ENCODE data around the gene EFCAB12.
A peak's percentile ranks its signal among the peaks of the same experiment; 100 is the strongest.
"Not testable (repeated sequence)": the region's sequence is repeated elsewhere in the genome, so short reads cannot be mapped to it uniquely, and the experiment has no call there.

Gene EFCAB12

DNA sequence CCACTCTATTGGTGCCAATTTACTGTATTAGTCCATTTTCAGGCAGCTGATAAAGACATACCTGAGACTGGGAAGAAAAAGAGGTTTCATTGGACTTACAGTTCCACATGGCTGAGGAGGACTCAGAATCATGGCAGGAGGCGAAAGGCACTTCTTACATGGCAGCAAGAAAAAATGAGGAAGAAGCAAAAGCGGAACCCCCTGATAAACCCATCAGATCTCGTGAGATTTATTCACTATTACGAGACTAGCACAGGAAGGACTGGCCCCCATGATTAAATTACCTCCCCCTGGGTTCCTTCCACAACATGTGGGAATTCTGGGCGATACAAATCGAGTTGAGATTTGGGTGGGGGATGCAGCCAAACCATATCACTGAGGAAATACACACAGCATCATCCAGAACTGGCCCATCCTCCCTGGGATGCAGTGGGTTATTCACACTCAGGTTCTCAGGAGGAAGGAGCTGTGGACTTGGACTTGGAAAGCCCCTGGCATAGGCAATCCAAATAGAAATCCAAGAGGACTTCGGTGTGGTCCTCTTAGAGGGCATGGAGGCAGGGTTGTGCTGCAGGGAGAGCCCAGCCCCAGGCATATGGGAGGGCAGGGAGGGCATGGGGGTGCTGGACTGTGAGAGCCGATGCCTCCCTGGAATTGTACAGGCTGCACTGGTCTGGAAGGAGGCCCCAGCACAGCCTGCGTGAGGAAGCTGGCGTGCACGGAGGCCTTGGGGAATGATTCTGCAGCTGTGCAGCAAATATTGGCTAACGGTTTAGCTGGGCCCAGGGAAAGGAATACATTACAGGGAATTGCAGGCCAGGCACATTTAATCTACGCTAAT lies 62.9 kb downstream of the EFCAB12 start:
- no peak for DNase-seq (ENCODE audit: low spot score)

DNA sequence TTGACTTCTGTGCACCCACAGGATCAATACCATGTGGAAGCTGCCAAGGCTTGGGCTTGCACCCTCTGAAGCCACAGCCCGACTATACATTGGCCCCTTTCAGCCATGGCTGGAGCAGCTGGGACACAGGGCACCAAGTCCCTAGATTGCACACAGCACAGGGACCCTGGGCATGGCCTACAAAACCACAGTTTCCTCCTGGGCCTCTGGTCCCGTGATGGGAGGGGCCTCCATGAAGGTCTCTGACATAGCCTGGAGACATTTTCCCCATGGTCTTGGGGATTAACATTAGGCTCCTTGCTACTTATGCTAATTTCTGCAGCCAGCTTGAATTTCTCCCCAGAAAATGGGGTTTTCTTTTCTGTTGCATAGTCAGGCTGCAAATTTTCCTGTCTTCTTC lies 63.6 kb downstream of the EFCAB12 start:
- DNase-seq (ENCODE audit: low spot score) = not testable (repeated sequence)

- not testable (repeated sequence) for DNase-seq (ENCODE audit: low spot score)
Measured at GRCh38 chr3:129363356-129363755, 65.1 kb downstream of the EFCAB12 start.

DNA sequence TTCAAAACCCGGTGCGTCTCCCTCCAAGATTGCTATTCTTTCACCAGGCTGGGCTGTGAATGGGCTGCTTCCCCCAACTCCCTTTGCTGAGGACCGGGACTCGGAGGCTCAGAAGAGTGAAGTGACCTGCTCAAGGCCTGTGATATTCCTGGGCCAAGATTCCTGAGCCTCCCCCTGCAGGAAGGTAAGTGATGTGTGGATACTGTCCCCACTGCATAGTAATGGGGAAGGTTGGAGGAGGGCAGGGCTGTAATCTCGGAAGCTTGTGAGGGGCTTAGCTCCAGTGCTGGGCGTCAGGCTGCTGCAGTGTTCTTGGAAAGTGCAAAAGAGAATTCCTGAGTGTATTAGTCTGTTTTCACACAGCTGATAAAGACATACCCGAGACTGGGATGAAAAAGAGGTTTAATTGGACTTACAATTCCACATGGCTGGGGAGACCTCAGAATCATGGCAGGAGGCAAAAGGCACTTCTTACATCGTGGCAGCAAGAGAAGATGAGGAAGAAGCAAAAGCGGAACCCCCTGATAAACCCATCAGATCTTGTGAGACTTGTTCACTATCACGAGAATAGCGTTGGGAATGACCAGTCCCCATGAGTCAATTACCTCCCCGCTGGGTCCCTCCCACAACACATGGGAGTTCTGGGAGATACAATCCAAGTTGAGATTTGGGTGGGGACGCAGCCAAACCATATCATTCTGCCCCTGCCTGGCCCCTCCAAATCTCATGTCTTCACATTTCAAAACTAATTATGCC lies 67.6 kb downstream of the EFCAB12 start:
- DNase-seq (ENCODE audit: low spot score) = no peak

DNA sequence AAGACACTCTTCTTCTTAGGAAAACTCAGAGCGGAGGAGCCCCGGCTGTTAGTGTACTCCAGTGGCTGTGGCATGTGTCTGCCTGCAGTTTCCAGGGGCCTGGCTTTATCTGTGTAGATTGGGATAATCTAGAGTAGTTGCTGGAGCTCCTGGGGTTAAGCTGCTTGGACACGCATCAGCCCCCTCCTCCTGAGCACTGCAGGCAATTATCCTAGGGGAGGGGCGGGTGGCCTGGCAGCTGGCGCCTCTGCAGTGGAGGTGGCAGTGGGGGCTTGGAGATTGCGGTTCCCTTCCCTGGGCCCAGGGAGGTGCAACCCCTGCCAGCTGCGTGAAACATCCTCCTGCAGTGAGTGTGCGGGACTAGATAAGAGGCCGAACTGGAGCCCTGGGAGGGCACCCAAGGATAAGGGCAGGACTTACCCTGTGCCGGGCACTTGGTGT lies 68.2 kb downstream of the EFCAB12 start:
- no peak for DNase-seq (ENCODE audit: low spot score)

DNA sequence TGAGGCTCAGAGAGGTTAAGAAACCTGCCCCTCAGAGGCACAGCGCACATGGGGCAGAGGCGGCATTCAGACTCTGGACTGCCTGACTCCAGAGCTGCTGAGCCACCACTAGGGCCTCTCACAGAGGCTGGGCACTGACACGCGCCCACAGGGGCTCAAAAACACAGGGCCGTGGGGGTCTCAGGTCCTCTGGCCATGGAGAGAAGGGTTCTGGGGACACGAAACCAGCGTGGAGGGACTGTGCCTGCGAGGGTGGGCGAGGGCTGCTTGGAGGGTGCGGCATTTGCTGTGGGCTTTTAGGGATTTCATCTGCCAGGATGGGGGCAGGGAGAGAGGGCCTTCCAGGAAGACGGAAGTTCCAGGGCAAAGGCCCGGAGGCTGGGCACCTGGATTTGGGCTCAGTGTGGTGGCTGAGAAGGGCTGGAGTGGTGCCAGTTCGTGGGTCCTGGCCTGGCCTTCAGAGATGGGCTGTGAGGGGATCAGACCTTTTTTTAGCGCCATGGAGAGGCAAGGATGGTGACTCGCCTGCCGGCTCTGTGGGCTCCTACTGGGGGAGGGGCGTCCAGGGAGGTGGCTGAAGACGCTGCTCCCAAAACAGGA lies 69.6 kb downstream of the EFCAB12 start:
- DNase-seq (ENCODE audit: low spot score) = no peak

- DNase-seq (ENCODE audit: low spot score) = no peak
Measured at GRCh38 chr3:129358177-129358771, 70.2 kb downstream of the EFCAB12 start.

GRCh38 chr3:129357616-129358015 lies 70.8 kb downstream of the EFCAB12 start:
- DNase-seq (ENCODE audit: low spot score) = no peak

- no peak for DNase-seq (ENCODE audit: low spot score)
Measured at GRCh38 chr3:129356756-129357425, 71.5 kb downstream of the EFCAB12 start.

DNA sequence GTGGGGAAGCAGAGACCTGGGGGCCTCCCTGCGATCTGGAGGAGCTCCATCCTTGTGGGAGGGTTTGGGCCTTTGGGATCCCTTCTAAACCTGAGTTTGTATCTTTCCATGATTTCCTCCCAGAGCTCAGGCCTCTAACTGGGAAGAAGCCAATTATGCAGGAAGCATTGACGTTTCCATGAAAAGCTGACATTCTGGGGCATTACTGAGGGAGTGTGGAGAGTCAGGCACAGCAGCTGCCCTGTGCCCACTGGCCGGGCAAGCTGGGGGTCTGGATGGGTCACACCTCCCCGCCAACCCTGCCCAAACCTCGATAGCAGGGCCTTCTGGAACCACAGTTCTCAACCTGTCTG lies 74.9 kb downstream of the EFCAB12 start:
- DNase-seq (ENCODE audit: low spot score) = no peak

GRCh38 chr3:129352650-129353588 lies 75.5 kb downstream of the EFCAB12 start:
- DNase-seq (ENCODE audit: low spot score) = peak; percentile 8

GRCh38 chr3:129352045-129352444 lies 76.4 kb downstream of the EFCAB12 start:
- no peak for DNase-seq (ENCODE audit: low spot score)

Measured in cerebellar cortex (tissue), 1 donor.